ENCODE results near the gene PKLR.

Gene PKLR

DNA sequence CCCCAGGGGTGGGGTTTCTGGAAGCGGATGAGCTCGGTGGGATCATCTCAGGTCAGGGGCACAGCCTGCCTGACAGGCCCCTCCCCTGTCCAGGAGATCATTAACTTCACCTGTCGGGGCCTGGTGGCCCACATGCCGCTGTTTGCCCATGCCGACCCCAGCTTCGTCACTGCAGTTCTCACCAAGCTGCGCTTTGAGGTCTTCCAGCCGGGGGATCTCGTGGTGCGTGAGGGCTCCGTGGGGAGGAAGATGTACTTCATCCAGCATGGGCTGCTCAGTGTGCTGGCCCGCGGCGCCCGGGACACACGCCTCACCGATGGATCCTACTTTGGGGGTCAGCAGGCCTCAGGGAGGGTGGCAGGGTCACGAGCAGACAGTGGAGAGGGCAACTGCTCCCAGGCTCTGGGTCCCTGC is 15.6 kb downstream of the PKLR start:
- in situ Hi-C loops (cut with MboI; ENCODE audit: low sequenced_read_pairs), result no loop called here

DNA sequence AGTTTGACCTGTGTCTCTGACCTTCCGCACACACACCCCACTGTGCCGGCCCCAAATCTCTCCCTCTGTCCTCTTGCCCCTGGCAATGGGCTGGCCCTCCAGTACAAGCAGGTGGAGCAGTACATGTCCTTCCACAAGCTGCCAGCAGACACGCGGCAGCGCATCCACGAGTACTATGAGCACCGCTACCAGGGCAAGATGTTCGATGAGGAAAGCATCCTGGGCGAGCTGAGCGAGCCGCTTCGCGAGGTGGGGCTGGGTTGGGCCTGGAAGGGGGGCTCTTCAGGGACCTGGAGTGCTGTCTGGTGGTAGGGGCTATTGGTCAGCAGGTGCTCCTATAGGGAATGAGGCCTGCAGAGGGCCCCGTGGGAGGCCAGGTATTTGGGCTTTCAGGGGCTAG is 16.2 kb downstream of the PKLR start:
- in situ Hi-C loops (cut with MboI; ENCODE audit: low sequenced_read_pairs), result no loop called here

DNA sequence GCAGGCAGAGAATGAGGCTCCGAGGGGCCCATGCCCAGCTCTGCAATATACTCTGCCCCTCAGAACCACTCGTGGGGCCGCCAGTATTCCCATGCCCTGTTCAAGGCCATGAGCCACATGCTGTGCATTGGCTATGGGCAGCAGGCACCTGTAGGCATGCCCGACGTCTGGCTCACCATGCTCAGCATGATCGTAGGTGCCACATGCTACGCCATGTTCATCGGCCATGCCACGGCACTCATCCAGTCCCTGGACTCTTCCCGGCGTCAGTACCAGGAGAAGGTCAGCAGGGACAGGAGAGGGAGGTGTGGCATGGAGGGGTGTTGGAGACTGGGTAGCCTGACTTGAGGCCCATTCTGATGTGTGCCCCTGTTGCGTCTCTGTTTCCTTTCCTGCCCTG is 16.8 kb downstream of the PKLR start:
- in situ Hi-C loops (cut with MboI; ENCODE audit: low sequenced_read_pairs), result no loop called here

DNA sequence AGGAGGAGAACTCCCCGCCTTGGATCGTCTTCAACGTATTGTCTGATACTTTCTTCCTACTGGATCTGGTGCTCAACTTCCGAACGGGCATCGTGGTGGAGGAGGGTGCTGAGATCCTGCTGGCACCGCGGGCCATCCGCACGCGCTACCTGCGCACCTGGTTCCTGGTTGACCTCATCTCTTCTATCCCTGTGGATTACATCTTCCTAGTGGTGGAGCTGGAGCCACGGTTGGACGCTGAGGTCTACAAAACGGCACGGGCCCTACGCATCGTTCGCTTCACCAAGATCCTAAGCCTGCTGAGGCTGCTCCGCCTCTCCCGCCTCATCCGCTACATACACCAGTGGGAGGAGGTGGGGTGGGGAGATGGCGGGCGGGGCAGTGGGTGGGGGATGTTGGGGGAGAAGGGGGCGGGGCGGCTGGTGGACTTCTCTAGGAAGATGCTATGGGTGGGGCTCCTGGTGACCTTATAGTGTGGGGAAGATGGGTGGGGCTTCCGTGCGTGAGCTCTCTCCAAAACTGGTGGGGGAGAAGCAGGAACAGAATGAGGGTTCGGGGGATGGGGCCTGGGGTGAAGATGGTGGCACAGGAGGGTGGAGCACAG is 18.6 kb downstream of the PKLR start:
- in situ Hi-C loops (cut with MboI; ENCODE audit: low sequenced_read_pairs), result no loop called here

DNA sequence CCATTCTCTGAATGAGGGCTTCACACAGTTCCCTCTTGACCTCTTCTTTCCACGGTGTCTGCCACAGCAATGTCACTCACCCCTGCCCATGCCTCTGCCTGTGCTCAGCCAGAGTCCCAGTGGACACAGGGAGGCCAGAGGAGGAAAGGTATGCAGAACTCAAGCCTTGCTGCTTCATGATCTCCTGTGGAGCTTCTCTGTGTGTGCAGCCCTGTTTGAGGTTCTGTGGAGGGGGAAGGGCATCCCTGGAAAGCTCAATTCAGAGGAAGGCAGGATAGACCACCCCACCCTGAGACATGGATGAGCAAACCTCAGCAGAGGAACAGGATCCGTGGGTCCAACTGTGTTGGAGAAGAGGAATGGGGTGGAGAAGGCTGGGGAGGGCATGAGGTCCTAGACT is 22.0 kb downstream of the PKLR start:
- in situ Hi-C loops (cut with MboI; ENCODE audit: low sequenced_read_pairs), result no loop called here

DNA sequence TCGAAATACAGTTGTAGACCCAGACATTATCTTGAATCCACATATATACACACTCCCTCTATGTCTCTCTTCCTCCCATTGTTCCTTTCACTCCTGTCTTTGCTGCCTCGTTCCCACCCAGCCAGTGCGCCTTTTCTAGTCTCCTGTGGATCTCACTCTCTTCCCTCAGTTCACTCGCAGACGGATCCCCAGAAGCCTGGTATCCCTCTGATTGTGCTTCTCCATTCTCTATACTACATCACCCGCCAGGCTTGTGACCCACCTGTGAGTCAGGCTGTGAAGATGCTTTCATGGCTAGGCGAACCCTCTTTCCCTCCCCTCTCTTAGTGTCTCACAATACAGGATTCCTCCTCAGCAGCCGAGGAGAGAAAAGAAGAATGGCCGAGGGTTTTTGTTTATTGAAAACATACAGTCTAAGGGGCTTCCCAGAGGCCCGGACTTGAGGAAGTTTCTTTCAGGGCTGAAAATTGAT is 22.5 kb downstream of the PKLR start:
- in situ Hi-C loops (cut with MboI; ENCODE audit: low sequenced_read_pairs), result no loop called here

DNA sequence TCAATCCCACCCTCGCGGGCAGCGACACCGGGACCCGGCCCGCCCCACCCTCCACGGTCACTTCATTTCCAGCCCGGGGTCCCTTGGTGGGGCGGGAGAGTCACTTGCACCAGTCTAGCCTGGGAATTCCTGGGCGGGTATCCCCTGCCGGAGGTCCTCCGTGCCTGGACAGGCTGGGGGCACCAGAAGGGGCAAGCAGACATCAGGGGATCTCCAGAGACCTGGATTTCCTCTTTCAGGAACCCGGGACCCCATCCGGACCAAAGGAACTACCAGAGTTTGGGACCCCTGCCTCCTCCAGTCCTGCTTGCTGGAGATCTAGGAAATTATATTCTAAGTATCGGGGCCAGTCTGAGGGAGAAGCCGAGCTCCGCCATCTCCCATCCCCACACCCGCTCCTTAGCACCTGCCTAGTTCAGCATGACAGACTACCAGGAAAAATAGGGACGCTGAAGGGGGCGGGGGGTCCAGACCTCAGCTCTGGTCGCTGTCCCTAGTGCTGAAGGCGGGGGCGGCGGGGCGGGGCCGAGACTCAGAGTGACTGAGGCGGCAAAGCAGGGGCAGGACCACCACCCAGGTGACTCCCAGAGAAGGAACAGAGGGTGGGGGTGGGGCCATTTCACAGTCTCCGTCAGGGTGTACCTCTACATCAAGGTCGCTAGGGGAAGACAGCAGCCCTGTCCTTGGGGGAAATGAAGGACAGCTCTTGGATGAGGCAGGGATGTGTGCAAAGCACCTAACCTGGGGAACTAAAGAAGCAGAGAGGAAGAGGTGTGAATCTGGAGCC is 23.1 kb downstream of the PKLR start:
- in situ Hi-C loops (cut with MboI; ENCODE audit: low sequenced_read_pairs), result no loop called here

DNA sequence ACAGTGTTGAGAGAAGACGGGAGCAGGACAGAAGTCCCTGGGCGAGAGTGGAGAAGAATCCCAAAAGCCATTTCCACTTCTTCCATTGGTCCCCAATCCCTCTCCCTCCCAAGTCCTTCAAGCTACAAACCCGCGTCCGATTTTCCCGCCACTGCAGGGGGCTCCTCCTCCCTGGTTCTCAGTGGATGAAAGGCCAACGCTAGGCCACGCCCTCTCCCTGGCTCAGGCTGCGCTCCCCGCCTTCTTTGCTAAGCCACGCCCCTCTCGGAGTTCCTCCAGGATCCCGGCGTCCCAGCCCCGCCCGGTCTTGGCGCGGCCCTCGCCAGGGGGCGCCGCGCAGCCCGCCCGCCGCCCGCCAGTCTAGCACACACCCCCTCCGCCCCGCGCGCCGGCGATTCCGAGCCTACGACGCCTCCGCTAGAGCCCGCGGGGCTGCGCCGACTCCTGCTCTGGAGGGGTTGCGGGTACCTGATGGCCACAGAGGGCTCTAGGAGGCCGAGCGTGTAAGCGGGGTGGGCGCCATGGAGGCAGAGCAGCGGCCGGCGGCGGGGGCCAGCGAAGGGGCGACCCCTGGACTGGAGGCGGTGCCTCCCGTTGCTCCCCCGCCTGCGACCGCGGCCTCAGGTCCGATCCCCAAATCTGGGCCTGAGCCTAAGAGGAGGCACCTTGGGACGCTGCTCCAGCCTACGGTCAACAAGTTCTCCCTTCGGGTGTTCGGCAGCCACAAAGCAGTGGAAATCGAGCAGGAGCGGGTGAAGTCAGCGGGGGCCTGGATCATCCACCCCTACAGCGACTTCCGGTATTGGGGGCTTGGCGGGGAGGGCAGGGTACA is 24.0 kb downstream of the PKLR start, which contains the start of gene HCN3:
HCN3 (plus strand) TSS at position 394 of the 832 bp plus-strand sequence; CDS start at position 522, 128 bp downstream.
- in situ Hi-C loops (cut with MboI; ENCODE audit: low sequenced_read_pairs), result no loop called here

DNA sequence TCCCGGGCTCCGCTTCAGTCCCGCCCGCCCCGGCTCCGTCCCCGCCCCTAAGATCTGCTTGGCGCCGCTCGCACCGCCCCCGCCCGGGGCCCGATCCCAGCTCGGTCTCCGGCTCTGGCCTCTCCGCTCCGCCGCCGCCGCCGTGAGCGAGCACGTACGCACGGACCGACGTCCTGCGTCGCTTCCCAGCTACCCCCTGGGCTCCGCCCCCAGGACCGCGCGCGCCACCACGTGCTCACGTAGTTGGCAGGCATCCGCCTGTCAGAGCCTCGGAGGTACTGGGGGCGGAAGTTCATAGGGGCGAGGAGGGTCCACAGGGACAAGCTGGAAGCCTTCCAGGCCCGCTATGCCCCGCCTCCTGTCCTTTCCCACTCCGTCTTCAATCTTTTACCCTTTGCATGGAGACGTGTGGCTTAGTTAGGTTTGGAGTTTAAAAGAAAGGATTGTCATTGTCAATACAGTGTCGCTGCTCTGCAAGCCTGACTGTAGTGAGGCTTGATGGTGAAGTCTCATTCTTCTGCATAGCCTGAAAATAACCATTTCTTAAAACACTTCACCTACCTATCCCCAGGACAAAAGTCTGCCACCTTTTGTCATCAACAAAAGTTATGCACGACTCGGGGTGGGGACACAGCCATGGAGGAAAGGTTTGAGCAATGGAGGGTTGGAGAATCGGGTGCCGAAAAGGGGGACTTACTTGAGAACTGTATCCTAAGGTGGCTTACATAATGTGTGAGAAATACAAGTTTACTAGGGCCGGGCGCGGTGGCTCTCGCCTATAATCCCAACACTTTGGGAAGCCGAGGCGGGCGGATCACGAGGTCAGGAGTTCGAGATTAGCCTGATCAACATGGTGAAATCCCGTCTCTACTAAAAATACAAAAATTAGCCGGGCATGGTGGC is 27.6 kb downstream of the PKLR start, which contains the start of gene CLK2:
CLK2 (minus strand) TSS at position 162 of the 903 bp plus-strand sequence. CDS start 2,527 bp downstream, outside the sequence.
- in situ Hi-C loops (cut with MboI; ENCODE audit: low sequenced_read_pairs), result no loop called here

DNA sequence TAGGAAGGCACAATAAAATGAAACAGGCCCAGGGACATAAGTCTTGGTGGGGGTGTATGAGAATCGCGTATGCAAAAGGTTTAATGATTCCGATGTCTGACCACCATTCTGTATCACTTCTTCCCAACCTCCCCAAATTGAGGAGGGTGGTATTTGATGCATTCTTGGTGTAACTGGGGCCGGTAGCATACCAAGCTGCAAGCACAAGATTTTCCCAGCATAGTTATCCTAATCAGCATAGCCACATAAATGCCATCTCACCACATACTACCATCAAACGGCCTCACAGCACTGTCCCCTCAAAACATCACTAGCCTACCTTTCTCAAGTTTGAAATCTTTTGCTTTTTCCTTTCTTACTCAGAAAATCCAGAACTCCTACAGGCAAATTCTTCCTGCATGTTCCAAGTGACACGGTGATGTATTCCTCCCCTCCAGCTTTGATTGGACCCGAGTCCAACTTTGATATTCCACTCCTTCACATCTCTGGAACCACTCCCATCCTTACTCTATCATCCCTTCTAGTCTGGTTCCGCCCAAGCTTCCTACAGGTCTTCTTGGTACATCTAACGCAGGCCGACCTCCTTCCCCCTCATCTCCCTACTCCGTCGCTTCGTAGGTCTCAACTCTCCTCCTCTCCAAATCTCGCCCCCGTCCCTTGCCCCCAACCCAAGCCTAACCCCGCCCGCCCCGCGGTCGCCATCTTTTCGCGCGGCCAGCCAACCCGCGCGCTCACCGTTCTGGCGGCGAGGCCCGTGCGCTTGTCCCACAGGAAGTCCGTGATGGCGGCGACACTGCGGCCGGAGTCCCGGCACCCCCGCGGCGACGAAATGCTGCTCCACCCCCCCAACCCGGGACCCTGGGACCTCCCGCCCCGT is 28.5 kb downstream of the PKLR start:
- in situ Hi-C loops (cut with MboI; ENCODE audit: low sequenced_read_pairs), result no loop called here

DNA sequence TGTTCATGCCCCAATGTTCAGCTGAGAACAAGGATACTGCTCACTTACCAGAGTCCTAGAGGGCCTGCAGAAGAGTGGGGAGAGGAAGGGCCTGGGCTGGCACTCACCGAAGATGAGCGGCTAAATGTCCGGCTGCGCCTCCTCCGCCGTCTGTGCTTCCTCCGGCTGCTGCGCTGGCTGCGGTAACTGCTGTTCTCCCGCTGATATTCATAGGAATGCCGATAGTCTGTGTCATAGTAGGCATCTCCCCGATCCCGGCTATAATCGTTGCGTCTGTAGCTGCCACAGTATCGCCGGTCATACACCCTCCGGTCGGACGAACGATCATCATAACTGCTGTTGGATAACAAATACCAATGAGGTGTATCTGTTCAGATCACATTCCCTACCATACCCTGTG is 31.9 kb downstream of the PKLR start:
- in situ Hi-C loops (cut with MboI; ENCODE audit: low sequenced_read_pairs), result no loop called here

DNA sequence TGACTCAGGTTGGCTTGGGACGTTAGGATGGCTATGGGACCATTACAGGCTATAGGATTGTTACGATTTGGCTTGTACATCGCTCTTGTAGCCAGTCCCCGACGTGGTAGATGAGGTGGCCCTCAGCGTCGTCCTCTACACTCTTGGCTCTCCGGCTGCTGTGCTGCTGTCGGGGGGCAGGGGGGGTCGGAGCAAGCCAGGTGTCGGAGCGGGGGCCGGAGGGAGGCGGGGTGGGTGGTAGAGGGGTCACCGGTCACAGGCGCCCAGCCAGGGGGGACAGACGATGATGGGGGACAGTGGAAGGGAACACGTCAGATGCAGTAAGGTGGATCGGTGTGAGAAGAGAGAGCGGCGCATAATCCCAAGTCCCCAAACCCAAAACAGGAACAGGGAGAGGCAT is 32.6 kb downstream of the PKLR start:
- in situ Hi-C loops (cut with MboI; ENCODE audit: low sequenced_read_pairs), result no loop called here

DNA sequence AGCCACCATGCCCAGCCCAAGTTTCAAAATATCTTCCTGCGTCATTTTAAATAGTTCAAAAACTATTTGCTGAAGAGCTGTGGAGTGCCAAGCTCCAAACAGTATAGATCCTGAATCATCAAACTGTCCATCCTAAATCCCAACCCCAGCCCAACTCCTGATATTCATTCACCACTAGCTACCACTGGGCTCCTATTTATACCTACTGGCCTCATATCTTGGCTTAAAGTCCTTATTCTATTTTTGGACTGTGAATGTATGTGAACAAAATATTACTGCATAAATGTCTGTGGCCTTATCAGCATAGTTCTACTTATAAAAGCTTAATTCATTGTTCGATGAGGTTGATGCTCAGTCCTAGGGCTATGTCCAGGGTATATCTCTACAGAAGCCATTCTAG is 33.9 kb downstream of the PKLR start:
- in situ Hi-C loops (cut with MboI; ENCODE audit: low sequenced_read_pairs), result no loop called here

DNA sequence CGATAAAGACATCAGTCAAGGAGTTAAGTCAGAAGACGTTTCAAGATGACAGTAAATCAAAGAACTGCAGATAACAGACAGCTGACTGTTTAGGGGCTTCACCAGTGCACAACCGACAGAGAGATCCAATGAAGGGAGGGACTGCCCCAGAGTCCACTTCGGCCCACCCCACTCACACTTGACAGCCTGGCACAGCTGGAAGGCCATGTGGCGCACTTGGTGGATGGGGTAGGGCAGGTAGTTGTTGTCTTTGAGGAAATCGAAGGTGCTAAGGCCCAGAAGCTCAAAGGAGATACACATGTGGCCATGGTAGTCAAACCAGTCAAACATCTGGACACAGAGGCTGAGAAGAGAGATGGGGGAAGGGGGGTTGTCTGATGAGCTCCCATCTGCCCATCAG is 34.7 kb downstream of the PKLR start:
- in situ Hi-C loops (cut with MboI; ENCODE audit: low sequenced_read_pairs), result no loop called here

DNA sequence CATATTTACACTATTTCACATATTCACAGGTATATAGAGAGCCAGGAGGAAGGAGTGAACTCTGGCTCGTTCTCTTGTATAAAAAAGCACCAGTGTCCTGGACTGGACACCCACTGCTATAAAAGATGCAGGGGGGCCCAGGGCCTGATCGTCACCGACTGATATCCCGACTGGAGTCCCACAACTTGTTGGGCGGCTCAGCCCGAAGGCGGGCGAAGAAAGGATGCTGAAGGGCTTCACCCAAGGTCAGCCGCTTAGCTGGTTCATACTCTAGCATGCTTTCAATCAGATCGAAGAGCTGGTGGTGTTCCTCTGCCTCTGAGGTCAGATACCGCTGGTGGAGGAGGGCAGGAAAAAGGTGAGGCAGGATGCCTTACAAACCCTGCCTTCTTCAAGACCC is 38.2 kb downstream of the PKLR start:
- in situ Hi-C loops (cut with MboI; ENCODE audit: low sequenced_read_pairs), result no loop called here

DNA sequence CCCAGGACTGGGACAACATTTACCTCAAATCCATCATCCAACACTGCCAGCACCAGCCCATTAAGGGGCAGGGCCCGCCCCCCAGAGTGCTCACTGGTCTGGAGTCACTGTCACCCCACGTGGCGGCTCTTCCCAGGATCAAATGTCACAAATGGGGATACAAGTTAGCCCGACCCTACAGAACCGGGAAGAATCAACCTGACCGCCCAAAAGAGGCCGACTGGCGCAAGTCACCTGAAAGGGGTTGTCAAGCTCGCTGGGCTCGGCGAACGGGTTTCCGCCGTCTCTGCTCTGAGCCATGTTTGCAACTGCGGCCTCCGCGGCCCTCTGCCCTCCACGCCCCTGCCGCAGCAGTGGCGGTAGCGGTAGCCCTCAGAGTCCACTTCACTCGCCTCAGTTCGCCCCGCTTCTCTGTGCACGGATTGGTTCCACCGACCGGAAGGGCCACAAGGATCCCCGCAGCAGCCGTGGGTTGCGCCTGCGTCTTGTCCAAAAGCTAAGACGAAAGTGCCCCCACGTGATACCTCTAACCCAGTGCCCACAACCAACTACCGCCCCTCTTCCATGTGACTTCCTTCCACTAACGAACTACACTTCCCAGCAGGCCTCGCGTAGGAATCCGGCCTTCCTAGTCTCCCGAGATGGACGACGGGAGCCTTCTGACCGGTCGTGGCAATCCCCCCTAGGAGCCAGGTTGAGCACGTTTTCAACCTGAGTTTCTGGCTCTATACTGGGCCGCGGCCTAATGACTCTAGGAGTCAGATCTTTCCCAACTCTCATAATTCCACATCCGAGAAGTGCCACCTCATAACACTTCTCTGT is 39.2 kb downstream of the PKLR start, which contains the start of gene SCAMP3:
SCAMP3 (minus strand) TSS at position 509 of the 822 bp plus-strand sequence; CDS start at position 300, 209 bp downstream.
- in situ Hi-C loops (cut with MboI; ENCODE audit: low sequenced_read_pairs), result no loop called here

DNA sequence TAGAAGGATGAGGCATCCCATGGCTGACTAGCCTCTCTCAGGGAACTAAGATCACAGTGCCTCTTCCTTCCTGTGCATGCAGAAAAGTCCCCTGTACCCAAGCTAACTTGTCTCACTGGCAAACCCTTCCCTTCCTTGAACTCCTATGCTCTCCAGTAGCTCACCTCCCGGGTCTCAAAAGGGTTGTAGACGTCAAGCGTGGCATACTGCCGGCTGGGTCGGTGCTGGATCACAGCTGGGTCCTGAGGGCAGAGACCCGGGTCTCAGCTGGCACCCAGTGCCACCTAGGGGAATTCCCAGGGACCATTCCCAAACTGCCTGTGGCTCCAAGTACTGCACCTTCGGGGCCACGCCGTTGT is 39.8 kb downstream of the PKLR start:
- in situ Hi-C loops (cut with MboI; ENCODE audit: low sequenced_read_pairs), result no loop called here

DNA sequence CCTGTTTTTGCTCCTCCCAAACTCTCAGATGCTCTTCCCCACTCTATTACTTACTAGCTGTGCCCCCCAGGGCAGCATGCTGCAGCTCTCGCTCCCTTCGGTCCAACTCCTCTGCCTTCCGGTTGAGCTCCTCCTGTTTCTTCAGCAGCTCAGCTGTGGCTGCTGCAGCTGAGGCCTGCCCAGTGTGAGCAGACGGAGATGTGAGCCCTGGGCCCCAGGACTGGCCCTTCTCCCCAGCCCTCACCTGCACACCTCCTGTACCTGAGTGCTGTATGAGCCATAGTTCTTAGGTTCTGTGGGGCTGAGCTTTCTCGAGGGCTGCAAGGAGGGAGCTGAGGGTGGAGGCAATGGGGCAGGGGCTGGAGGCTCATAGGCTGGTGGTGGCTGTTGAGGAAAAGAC is 41.0 kb downstream of the PKLR start:
- in situ Hi-C loops (cut with MboI; ENCODE audit: low sequenced_read_pairs), result no loop called here
